ENCODE results near the gene MB. TPM values are rescaled to one million over a fixed set of nuclear protein-coding genes. Genes with fewer than 3 reads are reported as not detected.
"Not testable (repeated sequence)": the region's sequence is repeated elsewhere in the genome, so short reads cannot be mapped to it uniquely, and the experiment has no call there.

MB gene
- 1.8 TPM for polyA plus RNA-seq (2013, experiment 1 of 2; ENCODE audit: insufficient read length)
- 7.4 TPM for polyA plus RNA-seq (2013, experiment 2 of 2; ENCODE audit: insufficient read length)

DNA sequence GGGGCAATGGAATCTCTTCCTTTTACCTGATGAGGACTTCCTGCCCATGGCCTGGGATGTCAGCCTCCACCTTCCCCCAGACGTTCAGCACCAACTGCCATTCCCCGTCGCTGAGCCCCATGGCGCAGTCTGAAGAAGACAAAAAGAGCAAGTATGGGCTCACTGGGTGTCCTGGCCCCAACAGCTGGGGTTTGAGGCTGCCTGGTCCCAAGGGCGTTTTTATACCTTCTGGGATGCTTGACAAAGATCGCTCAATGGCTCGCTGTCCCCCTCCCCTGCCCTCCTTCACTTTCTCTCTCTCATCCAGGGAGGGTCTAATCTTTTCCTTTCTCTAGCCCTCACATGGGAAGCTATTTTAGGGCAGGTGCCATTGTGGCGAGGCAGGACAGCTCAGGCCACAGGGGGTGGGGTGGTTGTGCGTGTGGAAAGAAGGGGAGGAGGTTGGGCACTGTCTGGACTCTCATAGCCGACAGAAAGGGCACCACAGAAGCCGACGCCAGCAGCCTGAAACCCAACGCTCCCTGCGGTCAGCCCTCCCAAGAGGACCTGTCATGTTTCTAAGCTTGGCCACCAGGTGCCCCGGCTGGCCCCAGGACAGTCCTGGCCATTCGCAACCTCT, at the start of gene MB:
MB (minus strand) TSS at position 193 of the 619 bp plus-strand sequence; CDS start at position 121, 72 bp downstream.
- no peak for DNase-seq

DNA sequence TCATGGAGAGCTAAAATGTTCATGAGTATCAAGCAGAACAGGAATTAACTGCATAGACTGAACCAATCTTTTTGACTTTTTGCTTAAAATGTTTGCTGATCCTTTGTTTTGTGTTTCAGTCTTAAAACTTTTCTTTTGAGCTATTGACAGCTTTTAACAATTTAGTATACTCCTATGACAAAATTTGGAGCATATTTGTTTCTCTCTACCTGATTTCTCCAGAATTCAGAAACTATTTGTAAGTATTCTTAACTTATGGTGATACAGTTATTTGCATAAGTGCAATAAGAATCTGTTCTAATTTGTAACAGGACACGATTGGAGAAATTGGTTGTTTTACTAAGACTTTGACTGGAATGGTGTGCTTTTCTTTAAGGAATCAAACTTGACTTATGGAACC, 49.6 kb upstream of the MB start:
- DNase-seq, result not testable (repeated sequence)

DNA sequence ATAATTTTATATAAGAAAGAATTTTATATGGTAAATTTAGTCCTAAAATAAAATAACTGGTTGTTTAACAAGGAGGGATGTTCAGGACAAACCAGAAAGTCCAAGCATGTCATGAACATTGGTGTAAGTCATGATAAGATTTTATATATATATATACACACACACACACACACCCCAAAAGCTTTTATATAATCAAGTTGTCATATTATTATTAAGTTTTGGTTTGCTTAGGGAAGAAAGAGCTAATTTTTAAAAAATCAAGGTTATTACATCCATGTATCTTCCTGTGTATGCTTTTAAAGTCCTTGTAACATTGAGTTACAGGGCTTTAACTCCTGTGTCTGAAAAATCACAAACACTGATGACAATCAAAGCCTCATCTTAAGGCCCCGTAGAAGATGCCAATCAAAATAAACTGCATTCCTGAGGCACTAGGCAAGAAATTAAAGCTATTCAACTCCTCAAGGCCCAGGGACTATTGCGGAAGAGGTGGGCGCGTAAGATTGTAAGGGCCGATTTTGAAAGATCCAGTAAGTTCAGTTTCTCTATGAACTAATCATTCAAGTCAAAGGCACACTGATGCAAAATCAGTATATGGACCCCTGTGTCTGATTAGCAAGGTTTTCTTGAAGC, 47.9 kb upstream of the MB start:
- no peak for DNase-seq

GRCh38 chr22:35663371-35663770, 46.2 kb upstream of the MB start:
- no peak for DNase-seq

DNA sequence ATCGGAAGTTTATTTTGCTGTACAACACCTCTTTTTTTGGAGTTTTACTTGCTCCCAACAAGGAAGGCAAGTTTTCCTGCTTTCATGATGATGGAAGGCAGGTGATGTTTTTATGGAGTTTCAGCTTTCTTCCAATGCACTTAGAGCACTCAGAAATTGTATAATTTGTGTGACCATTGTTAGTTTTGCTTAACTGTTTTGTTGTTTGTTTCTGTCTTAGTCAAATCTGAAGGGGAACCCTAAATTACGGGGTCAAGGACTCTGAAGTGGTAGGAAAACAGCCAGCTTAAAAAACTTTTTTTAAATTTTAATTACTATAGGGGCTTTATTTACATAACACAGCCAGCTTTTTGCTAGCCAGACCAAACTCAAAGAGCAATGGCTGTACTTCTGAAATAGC, 45.8 kb upstream of the MB start:
- DNase-seq, result no peak

DNA sequence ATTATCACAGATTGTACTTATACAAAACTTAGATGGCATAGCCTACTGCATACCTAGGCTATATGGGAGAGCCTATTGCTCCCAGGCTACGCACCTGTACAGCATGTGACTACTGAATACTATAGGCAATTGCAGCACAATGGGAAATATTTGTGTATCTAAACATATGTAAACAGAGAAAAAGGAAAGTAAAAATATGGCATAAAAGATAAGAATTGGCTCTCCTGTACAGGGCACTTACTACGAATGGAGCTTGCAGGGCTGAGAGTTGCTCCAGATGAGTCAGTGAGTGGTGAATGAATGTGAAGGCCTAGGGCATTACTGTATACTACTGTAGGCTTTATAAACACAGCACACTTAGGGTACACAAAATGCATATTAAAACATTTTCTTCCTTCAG, 44.3 kb upstream of the MB start:
- DNase-seq, result no peak

- DNase-seq, result no peak
Observed at GRCh38 chr22:35660291-35661127, 43.4 kb upstream of the MB start.

DNA sequence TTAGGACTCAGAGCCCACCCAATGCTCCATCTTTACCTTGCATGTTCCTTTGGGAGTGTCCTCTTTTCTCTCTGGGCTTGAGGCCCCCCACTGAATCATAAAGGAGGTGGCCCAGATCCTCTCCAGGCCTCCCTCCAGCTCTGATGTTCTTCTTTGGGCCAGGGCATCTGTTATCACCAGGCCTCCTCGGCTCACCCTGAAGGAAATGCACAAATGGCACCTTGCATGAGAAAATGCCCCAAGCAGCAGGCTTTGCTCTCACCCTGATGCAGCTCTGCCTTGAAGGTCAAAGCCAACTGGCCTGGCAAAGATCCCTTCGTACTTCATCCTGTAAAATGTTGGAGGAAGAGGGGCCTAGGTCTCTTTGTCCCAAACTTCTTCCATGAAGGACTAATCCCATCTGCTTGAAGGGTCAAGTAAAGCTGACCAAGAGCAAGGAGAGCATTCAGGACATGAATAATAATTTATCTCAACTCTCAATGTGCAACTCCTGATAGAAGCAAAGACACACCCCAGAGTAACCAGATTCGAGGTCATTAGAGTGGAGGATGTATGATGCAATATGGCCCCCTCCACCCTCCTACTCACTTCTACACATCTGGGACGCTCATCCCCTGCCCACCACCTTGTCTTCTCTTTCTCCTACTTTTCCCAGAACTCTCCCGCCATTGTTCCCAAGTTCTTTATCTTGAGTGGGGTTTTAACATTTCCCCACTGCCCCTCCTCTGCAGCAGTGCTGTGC, 40.6 kb upstream of the MB start:
- DNase-seq, result no peak

GRCh38 chr22:35656284-35656752, 39.2 kb upstream of the MB start:
- DNase-seq, result peak; percentile 25

GRCh38 chr22:35653824-35654223, 36.7 kb upstream of the MB start:
- no peak for DNase-seq

DNA sequence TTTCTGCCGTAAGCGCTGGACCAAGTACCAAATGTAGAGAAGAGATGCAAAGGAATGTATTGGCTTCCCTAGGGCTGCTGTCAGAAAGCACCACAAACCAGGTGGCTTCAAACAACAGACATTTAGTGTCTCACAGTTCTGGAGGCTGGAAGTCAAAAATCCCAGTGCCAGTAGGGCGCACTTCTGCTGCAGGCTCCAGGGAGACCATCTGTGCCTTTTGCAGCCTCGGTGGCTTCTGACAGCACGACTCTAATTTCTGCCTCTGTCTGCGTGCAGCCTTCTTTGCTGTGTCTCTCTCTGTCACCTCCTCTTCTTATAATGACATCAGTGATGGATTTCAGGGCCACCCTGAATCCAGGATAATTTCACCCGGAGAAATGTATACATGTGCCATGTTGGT, 34.0 kb upstream of the MB start:
- DNase-seq, result no peak

DNA sequence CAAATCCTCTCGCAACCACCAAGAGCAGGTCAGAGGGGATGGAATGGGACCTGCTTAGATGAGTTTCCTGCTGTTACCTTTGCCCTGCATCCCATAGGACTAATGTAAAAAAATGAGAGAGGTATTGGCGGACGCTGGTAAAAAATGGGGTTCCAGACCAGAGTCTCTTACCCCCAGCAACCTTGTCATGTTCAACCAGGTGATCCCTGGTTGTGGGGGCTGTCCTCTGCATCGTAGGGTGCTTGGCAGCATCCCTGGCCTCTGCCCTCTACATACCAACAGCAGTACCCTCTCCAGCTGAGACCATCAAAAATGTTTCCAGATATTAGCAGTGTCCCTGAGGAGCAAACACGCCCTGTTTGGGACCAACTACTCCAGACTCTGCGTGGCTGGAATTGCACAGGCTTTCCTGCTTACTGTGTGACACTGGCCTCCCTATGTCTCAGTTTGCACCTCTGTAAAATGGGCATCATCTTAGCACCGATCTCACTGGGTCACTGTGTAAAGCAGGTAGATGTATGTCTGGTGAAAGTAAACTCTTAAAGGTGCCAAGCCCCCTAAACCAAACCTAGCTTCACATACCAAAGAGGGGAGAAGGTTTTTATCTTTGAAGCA, 32.6 kb upstream of the MB start:
- DNase-seq, result no peak

DNA sequence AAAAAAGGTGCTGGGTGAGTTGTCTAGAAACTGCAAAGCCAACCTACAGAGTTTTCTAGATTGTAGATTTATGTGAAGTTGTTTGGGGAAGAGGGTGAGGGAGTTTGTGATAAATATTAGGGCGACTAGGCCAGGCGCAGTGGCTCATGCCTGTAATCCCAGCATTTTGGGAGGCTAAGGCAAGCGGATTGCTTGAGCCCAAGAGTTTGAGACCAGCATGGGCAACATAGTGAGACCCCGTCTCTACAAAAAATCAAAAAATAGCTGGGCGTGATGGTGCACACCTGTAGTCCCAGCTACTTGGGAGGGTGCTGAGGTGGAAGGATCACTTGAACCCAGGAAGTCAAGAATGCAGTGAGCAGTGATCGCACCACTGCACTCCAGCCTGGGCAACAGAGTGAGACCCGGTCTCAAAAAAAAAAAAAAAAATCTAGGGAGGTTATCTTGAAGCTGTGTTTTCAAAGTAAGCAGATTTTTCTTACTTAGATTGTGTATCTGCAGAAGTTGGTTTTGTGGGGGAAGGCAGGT, 32.0 kb upstream of the MB start:
- no peak for DNase-seq

- peak; percentile 80 for DNase-seq
Observed at GRCh38 chr22:35648066-35649025, 31.2 kb upstream of the MB start, which contains the start of gene APOL6. Gene APOL6, plus strand, starts transcription at chr22:35648446. Its CDS starts 7,980 bp downstream, at chr22:35656426.

DNA sequence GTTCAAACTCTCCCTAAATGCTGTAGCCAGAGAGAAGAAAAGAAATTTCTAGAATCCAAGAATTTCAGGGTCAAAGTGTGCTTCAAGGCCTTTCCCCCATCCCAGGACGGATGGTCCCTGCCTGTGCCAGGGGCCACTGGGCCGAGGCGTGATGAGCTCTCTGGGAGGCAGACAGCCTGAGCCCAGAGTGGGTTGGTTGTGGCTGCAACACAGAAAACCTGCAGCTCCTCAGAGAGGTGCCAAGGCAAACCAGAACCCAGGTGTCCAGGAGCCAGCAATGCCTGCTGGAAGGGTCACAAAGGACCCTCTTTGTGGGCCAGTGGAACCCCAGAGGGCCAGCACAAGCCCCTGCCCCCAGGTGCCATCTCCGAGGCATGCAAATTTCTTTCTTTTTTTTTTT, 28.5 kb upstream of the MB start:
- no peak for DNase-seq

DNA sequence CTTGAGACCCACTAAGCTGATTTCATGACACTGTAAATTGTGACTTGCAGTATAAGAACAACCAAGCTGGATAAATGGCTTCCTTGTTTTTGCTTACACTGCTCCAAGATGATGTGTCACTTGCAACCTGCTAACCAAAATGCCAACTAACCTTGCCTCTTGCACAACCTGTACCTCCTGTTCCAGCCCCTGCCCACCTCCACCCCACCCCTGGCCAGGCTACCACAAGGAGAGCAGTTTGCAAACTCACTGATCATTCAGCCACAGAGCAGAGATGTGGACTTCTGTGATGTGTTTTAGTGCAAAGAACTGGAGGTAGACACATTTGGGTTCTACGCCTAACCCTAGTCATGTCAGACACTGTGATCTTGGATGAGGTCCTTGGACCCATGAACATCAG, 26.9 kb upstream of the MB start:
- DNase-seq, result no peak

GRCh38 chr22:35642305-35642741, 25.2 kb upstream of the MB start:
- no peak for DNase-seq

GRCh38 chr22:35641494-35642120, 24.5 kb upstream of the MB start:
- DNase-seq, result no peak

DNA sequence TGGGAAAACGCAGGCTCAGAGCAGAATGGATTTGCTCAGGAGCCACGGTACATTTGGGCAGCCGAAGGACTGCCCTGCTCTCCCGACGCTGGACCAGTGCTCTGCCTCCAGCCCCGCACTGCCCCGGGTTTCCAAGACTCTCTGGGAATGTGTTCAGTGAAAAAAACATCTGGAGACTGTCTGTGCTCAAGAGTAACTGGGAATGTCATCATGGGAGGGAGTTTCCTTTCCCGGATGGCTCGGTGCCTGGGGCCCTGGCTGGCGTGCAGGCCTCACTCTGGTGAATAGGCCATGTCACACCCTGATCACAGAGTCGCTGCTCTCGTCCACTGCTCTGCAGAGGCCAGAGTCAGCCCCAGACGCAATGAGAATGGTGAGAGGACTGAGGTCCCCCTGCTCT, 21.3 kb upstream of the MB start:
- DNase-seq, result peak; percentile 92

DNA sequence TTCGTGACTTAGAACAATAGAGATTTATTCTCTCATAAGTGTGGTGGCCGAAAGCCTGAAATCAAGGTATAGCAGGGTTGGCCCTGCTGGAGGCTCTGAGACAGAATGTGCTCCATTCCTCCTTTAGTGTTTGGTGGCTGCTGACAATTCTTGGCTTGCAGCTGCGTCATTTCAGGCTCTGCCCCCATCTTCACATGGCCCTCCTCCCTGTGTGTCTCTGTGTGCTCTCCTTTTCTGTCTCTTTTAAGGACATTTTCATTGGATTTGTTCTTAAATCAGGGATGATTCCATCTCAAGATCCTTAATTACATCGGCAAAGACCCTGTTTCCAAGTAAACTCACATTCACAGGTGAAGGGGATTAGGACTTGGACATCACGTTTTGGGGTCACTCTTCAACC, 20.9 kb upstream of the MB start:
- peak; percentile 58 for DNase-seq

Measured in fibroblast of skin of scalp (primary cell).